NOMO-1 (cell line): ENCODE measurements around the gene DAPK1.

ENCODE experiments used
- DNase-seq, 2 experiments: peaks; one replicate each; lab custom pipeline; 2025; ENCODE audit not compliant: unreplicated experiment in 2 of 2; lab: John Stamatoyannopoulos, UW

DAPK1 gene

DNA sequence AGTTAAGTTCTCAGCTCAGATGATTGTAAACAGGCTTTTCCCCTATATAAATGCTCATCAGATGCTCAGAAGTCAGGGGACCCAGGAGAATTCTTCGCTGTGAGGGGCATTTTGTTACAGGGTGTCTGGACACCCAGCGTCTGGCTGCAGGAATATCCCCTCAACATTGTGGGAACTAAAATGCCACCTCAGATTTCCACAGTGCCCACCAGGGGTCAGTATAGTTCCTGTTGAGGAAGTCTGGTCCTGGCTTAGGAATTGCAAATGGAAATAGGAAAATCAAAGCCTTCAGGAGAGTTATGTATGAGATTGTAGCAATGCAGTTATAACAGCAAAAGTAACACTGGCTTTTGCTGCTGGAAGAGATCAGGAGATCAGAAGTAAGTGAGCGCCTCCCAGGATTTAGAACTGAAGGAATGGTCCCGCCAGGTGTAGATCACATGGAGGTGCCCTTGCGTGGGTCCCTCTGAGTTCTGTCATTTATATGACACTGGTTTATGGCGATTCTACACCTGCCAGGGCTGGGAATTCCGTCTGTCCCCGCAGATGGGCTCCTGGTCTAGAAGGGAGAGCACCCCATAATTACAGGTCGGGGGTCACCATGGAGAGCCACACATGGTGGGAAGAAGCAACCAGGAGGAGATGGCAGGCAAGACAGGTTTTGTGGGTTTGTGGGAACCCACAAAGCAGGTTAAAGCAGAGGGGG is 181.1 kb downstream of the DAPK1 start:
- no peak for DNase-seq

DNA sequence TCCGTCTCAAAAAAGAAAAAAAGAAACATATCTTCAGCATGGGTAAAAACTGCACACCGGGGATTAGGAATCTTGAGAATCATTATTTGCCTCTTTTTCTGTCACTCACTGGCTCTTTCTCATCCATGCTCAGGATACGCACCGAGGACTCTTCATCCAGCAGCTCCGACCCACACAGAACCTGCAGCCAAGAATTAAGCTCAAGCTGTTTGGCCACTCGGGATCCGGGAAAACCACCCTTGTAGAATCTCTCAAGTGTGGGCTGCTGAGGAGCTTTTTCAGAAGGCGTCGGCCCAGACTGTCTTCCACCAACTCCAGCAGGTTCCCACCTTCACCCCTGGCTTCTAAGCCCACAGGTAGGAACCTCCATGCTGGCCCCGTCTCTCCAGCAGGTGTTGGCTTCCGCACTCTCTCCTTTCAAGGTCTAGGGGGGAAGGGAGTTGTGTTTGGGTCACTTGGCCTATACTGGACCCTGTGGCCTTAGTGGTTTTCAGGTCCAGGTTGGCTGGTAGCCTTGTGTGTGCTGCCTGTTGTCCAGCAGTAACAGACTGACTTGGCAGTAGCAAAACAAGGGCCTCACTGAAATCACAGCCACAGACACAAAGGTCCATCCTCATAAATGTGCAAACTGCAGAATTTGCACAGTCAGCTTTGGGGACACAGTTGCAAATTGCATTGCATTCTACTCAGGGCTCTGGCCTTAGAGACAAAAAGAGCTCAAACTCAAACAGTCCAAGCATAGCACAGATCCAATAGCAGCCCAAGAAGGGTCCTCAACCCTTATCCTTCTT is 183.8 kb downstream of the DAPK1 start:
- DNase-seq: no peak

GRCh38 chr9:87682085-87682484 is 184.4 kb downstream of the DAPK1 start:
- no peak for DNase-seq

GRCh38 chr9:87682618-87683017 is 185.0 kb downstream of the DAPK1 start:
- DNase-seq: no peak

- no peak for DNase-seq
These were observed 186.3 kb downstream of the DAPK1 start for GRCh38 chr9:87683751-87684626.

DNA sequence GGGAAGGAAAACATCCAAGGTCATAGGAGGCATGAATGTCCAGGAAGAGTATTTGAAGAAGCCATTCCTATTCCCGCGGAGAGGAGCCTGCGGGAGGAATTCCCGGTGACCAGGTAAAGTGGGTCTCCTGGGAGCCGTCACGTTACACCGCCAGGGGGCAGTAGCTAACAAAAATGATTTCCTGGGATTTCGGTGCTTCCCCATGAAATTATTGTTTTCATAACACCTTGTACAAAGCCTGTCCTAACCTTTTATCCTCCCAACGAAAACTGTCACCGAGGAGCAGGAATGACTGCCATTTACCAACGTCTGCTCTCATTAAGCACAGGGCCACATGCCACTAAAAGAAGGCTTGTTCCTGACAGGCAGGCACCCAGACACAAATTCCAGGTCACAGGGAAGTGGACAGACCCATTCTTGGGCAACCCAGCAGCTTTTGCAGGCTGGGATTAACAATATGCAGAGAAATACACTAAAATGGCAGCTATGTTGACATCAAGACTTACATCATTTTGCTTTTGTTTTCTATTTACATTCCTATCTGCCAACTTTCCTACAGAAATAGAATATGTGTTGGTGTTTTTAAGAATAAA is 187.1 kb downstream of the DAPK1 start:
- no peak for DNase-seq

DNA sequence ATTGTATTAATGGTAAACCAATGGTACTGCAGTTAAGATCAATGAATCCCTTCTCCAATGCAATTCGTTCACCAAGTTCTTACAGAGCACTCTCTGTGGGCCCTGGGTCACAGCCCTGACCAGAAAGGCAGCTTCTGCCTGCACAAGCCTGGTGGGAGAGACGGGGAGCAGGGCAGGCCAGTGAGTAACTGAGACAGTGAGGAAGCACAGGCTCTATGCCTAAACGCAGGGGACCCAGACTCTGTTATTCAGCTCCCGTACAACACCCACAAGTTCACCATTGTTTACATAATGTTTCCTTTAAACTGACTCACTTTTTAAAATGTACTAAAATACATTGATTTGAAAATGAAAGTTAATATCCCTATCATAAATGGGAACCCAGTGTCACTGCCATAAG is 187.8 kb downstream of the DAPK1 start:
- DNase-seq: no peak

GRCh38 chr9:87685871-87686519 is 188.3 kb downstream of the DAPK1 start:
- DNase-seq: peak in 1 of 2 experiments; percentile 39

DNA sequence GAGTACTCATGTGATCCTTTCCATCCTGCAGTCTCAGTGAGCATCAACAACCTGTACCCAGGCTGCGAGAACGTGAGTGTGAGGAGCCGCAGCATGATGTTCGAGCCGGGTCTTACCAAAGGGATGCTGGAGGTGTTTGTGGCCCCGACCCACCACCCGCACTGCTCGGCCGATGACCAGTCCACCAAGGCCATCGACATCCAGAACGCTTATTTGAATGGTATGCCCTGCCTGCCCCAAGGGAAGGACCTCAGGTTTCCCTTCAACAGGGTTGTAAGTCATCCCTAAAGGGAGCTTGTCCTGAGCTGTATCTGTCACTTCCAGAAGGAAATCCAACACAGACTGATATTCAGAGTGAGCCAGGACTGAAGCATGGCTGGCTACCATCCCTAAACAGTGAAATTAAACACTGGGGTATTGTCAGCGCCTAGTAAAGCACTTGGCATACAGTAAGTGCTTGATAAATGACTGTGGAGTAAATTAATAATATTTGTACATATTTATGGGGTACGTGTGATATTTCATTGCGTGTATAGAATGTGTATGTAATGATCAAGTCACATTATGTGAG is 188.9 kb downstream of the DAPK1 start:
- DNase-seq: no peak

DNA sequence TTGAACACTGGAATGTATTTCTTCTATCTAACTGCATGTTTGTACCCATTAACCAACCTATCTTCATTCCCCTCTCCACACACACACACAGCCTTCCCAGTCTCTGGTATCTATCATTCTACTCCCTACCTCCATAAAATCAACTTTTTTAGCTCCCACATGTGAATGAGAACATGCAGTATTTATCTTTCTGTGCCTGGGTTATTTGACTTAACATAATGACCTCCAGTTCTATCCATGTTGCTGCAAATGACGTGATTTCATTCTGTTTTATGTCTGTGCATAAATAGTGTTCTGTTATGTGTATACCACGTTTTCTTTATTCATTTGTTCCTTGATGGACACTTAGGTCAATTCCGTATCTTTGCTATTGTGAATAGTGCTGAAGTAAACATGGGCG is 189.5 kb downstream of the DAPK1 start:
- no peak for DNase-seq

DNA sequence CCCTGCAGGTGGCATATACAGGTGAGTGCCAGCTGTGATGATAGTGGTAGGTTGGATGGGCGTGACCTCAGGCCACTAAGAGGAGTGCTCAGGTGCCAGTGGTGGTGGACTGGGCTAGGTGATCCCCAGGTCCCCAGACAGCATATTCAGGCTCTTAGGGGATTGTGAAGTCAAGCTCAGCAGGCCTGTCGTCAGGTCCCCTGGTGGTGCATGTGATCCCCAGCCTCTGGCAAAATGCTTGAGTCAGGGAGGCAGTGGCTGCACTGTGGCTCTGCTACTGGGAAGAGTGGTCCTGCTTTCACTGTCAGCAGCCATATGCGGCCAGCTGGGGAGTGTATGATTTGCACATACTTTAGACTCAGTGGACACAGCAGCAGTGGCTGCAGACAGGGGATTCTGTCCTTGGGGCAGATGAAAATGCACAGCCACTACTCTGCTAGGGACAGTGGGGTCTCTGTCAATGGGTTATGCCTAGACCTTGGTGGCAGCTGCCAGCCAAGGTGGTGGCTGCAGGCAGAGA is 196.6 kb downstream of the DAPK1 start:
- no peak for DNase-seq

DNA sequence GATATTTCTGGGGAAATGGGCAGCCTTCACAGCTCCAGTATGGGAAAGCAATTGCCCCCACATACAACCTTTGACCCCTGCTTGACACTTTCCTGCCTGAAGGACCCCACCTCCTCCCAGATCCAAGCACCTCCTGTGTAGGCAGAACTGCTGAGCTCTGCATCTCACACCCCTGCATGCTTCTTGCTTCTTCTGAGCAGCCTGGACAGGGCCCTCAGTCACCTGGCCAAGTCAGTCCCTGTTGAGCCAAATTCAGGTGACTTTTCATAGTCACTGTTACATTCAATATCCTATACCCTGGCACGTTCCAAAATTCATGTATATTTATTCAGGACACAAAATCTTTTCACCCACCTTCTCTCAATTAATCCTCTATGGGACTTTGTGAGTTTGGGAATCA is 197.9 kb downstream of the DAPK1 start:
- no peak for DNase-seq

- DNase-seq: no peak
These were observed 199.0 kb downstream of the DAPK1 start for GRCh38 chr9:87696641-87697040.

DNA sequence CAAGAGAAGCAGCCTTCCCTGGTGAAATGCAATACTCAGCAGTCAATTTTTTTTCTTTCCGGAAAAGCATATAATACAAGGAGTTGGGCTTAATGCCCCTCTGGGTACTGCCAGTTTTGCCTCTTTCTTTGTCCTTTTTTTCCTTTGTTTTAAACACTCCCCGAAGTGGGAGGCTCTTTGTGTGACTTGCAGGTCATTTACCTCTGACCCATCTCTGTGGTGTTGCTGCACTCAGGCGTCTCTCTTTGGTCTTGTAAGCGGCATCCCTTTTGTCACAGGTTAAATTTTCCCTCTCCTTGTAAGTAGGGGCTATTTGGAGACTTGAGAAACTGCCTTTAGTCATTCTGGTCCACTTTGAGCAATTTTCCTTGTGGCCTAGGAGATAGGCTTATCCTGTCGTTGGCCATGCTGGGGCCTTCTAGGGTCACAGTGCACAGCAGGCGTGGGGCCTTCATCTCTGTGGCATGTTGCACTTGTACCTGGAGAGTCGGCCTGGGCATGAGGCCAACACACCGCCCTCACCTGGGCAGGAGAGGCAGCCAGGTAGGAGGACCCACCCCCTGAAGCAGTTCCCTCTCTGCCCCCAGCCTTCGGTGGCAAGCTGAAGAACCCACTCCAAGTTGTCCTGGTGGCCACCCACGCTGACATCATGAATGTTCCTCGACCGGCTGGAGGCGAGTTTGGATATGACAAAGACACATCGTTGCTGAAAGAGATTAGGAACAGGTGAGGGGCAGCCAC is 200.6 kb downstream of the DAPK1 start:
- no peak for DNase-seq

GRCh38 chr9:87699835-87700234 is 202.2 kb downstream of the DAPK1 start:
- no peak for DNase-seq

DNA sequence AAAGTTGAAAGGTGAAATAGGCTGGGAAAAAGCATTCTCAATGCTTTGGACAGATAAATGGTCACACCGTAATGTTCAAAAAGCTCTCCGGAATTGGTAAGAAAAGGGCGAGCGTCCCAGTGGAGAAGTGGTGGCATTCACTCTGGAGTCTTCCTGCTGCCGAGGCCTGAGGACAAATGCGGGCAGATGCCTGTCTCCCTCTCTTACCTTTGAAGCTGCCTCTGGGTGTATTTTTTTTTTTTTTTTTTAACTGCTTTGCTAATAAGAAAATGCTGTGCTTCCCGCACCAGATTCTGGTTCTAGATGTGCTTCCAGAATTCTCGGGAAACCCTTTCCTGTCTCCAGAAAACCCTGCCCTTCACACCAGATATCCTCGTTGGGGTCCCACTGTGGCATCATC is 203.8 kb downstream of the DAPK1 start:
- no peak for DNase-seq

- no peak for DNase-seq
These were observed 204.3 kb downstream of the DAPK1 start for GRCh38 chr9:87701931-87702421.

DNA sequence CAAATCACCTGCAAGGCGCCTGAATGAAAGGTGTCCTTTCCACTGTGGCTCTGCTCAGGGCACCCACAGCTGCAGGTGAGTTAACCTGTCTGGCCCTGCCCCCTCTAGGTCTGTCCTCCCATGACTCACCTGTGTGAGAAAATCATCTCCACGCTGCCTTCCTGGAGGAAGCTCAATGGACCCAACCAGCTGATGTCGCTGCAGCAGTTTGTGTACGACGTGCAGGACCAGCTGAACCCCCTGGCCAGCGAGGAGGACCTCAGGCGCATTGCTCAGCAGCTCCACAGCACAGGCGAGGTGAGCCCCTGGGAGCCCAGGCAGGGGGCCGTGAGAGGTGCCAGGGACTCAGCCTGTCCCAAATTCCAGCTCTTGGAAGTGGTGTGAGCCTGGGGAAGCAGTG is 205.3 kb downstream of the DAPK1 start:
- no peak for DNase-seq

DNA sequence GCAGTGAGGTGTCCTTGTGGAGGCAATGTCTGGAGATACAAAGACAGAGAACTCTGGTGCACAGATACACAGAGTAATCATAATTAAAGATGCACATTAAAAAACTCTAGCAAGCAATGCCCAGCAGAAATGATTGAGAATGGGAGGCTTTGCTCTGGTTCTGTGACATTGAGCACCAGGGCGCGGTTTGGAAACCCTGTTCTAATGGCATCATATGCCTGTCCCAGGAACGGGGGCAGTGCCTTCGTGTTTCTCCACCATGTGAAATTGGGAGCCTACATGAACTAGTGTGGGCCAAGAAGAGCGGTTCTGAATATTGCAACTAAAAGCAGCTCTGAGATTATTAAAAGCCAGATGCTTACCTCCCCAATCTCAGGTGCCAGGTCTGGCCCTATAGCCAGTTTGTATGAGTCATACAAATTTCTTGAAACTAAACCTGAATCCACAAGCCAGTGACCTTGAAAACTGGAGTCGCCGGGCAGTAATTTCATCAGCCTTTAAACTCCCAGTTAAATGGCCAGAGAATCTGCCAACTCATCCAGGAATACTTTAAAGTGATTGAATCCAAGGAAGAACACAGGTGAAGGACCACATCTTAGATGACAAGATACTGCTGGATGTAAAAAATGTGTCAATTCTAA is 206.1 kb downstream of the DAPK1 start:
- DNase-seq: no peak
